Breast epithelium (tissue), 4 donors: ENCODE measurements around the gene MAP3K5. TPM values are rescaled to one million over a fixed set of nuclear protein-coding genes. Genes with fewer than 3 reads are reported as not detected.

Experiments
- DNase-seq, 2 donors: peaks; one replicate each; pipeline ENCODE4 v3.0.0-alpha.2; 2019; ENCODE audit warnings: low spot score in 2 of 2
- H3K27ac ChIP-seq, 2 donors: fragments of 200-600 bp; sonication (generic) in 1 of 2; one replicate each; pipeline ENCODE4 v1.5.1; 2016 to 2019; ENCODE audit warnings: mild to moderate bottlenecking in 1 of 2
- H3K27me3 ChIP-seq, 2 donors: fragments of 200-600 bp; sonication (generic) in 1 of 2; one replicate each; pipeline versions ENCODE4 v1.5.1 to v1.6.0; 2017 to 2019; ENCODE audit warnings: control low read depth in 1 of 2, mild to moderate bottlenecking in 1 of 2
- H3K36me3 ChIP-seq: fragments of 200-600 bp; one replicate; pipeline ENCODE4 v1.5.1; 2019
- H3K4me1 ChIP-seq, 2 donors: fragments of 200-600 bp; sonication (generic); one replicate each; pipeline ENCODE4 v1.5.1; 2016 to 2019; ENCODE audit warnings: control low read depth in 1 of 2
- H3K4me3 ChIP-seq, 3 donors: fragments of 200-600 bp; sonication (generic); 1 replicate in 2 of 3; 2 replicates in 1 of 3; pipeline ENCODE4 v1.5.1; 2016 to 2019; ENCODE audit warnings: mild to moderate bottlenecking in 3 of 3, moderate library complexity in 2 of 3
- H3K9me3 ChIP-seq, 2 donors: fragments of 200-600 bp; sonication (generic) in 1 of 2; one replicate each; pipeline ENCODE4 v1.5.1; 2016 to 2019; ENCODE audit warnings: control low read depth in 1 of 2
- CTCF ChIP-seq, 3 donors: fragments of 450-650 bp; IDR thresholded peaks; one replicate each; pipeline ENCODE4 v1.5.1; 2016 to 2017; ENCODE audit warnings: antibody characterized with exemption in 3 of 3, mild to moderate bottlenecking in 3 of 3, moderate library complexity in 3 of 3
- POLR2A ChIP-seq: fragments of 450-650 bp; IDR thresholded peaks from one replicate; pipeline ENCODE4 v1.6.1; 2016; ENCODE audit warnings: antibody characterized with exemption, mild to moderate bottlenecking, moderate library complexity
- POLR2AphosphoS5 ChIP-seq, 3 donors: sonication (generic); formaldehyde crosslinking; IDR thresholded peaks; one replicate each; pipeline ENCODE4 v1.6.1; 2017; ENCODE audit warnings: antibody characterized with exemption in 3 of 3
- intact Hi-C: fragments of 100-400 bp; cut with DNase I; formaldehyde crosslinking; loops from one replicate; pipeline ENCODE4 v1.15.1; 2023; ENCODE audit warnings: low total_unique reads
- total RNA-seq, 3 donors: library from RNA; depleted of rRNA; stranded (reverse); fragments of >200 nt; gene quantifications; one replicate each; pipeline ENCODE4 v1.1.0, GENCODE V29; 2016

The MAP3K5 gene
- total RNA-seq, 3 donors from 2014 or later = 18.6 to 40.0 (median 33.2) TPM

- H3K4me1 ChIP-seq = no peaks in the 10 kb centered on the region
- DNase-seq = no peak
- TF ChIP-seq POLR2A = no peak
- no peak for TF ChIP-seq CTCF (IDR thresholded peaks at IDR 0.05)
- TF ChIP-seq POLR2AphosphoS5 (IDR thresholded peaks at IDR 0.05) = no peak
- H3K36me3 ChIP-seq = no peaks in the 10 kb centered on the region
- no peak overlapping the region for H3K4me3 ChIP-seq
- H3K27me3 ChIP-seq = no peaks in the 10 kb centered on the region
- intact Hi-C loops = no loop called here
- H3K27ac ChIP-seq = no peak overlapping the region
- H3K9me3 ChIP-seq = no peaks in the 10 kb centered on the region
Observed at GRCh38 chr6:136628996-136629395, 163.3 kb downstream of the MAP3K5 start.

GRCh38 chr6:136627191-136627590 is 165.1 kb downstream of the MAP3K5 start:
- Histone ChIP-seq H3K27me3 (no peaks in the 10 kb centered on the region), H3K9me3 (no peaks in the 10 kb centered on the region), H3K4me1 (no peaks in the 10 kb centered on the region), H3K4me3 (no peak overlapping the region), H3K36me3 (no peaks in the 10 kb centered on the region), H3K27ac (no peak overlapping the region)
- TF ChIP-seq POLR2AphosphoS5 (IDR thresholded peaks at IDR 0.05) (no peak), CTCF (IDR thresholded peaks at IDR 0.05) (no peak), POLR2A (no peak)
- intact Hi-C loops = no loop called here
- DNase-seq = no peak

GRCh38 chr6:136625293-136625692 is 167.0 kb downstream of the MAP3K5 start:
- no peak overlapping the region for H3K27ac ChIP-seq
- intact Hi-C loops = no loop called here
- no peak overlapping the region for H3K4me3 ChIP-seq
- DNase-seq = no peak
- no peaks in the 10 kb centered on the region for H3K4me1 ChIP-seq
- TF ChIP-seq POLR2A (no peak), POLR2AphosphoS5 (IDR thresholded peaks at IDR 0.05) (no peak), CTCF (IDR thresholded peaks at IDR 0.05) (no peak)
- H3K36me3 ChIP-seq = no peaks in the 10 kb centered on the region
- no peaks in the 10 kb centered on the region for H3K27me3 ChIP-seq
- H3K9me3 ChIP-seq = no peaks in the 10 kb centered on the region

GRCh38 chr6:136624347-136624746 is 167.9 kb downstream of the MAP3K5 start:
- Histone ChIP-seq H3K4me1 (no peaks in the 10 kb centered on the region), H3K36me3 (no peaks in the 10 kb centered on the region), H3K27ac (no peak overlapping the region), H3K4me3 (no peak overlapping the region), H3K27me3 (no peaks in the 10 kb centered on the region), H3K9me3 (no peaks in the 10 kb centered on the region)
- DNase-seq = no peak
- TF ChIP-seq CTCF (IDR thresholded peaks at IDR 0.05) = no peak
- TF ChIP-seq POLR2A = no peak
- no peak for TF ChIP-seq POLR2AphosphoS5 (IDR thresholded peaks at IDR 0.05)
- intact Hi-C loops = no loop called here

GRCh38 chr6:136618086-136618485 is 174.2 kb downstream of the MAP3K5 start:
- no peaks in the 10 kb centered on the region for H3K9me3 ChIP-seq
- H3K4me1 ChIP-seq = no peaks in the 10 kb centered on the region
- no peak overlapping the region for H3K27ac ChIP-seq
- no peak overlapping the region for H3K4me3 ChIP-seq
- TF ChIP-seq POLR2A (no peak), POLR2AphosphoS5 (IDR thresholded peaks at IDR 0.05) (no peak), CTCF (IDR thresholded peaks at IDR 0.05) (no peak)
- intact Hi-C loops = no loop called here
- no peaks in the 10 kb centered on the region for H3K36me3 ChIP-seq
- no peak for DNase-seq
- H3K27me3 ChIP-seq = no peaks in the 10 kb centered on the region
